ENCODE measurements around the gene FAM193A. TPM values are rescaled to one million over a fixed set of nuclear protein-coding genes. Genes with fewer than 3 reads are reported as not detected.

Gene FAM193A
- total RNA-seq, 1 donor from 2014 or later: 56.1 TPM

- H3K36me3 Mint-ChIP-seq (ENCODE audit: unreplicated experiment): peaks cover 5% of the 10 kb centered on the region
- TF ChIP-seq CTCF (IDR thresholded peaks at IDR 0.05; ENCODE audit: partially characterized antibody, unreplicated experiment): no peak
- H3K4me1 Mint-ChIP-seq (ENCODE audit: low read depth, unreplicated experiment): peaks cover 6% of the 10 kb centered on the region
- no peak overlapping the region for H3K4me3 Mint-ChIP-seq (ENCODE audit: unreplicated experiment)
- H3K27me3 Mint-ChIP-seq (ENCODE audit: unreplicated experiment): peaks cover 5% of the 10 kb centered on the region
- H3K27ac Mint-ChIP-seq (ENCODE audit: unreplicated experiment): no peak overlapping the region
- no peak for DNase-seq
- peaks cover 7% of the 10 kb centered on the region for H3K9me3 Mint-ChIP-seq (ENCODE audit: unreplicated experiment)
Measured at GRCh38 chr4:2728806-2729532, 192.5 kb downstream of the FAM193A start.

- no peak for TF ChIP-seq CTCF (IDR thresholded peaks at IDR 0.05; ENCODE audit: partially characterized antibody, unreplicated experiment)
- no peak overlapping the region for H3K27ac Mint-ChIP-seq (ENCODE audit: unreplicated experiment)
- H3K4me1 Mint-ChIP-seq (ENCODE audit: low read depth, unreplicated experiment): peaks cover 6% of the 10 kb centered on the region
- no peak overlapping the region for H3K4me3 Mint-ChIP-seq (ENCODE audit: unreplicated experiment)
- peaks cover 5% of the 10 kb centered on the region for H3K36me3 Mint-ChIP-seq (ENCODE audit: unreplicated experiment)
- no peak for DNase-seq
- peaks cover 7% of the 10 kb centered on the region for H3K9me3 Mint-ChIP-seq (ENCODE audit: unreplicated experiment)
- H3K27me3 Mint-ChIP-seq (ENCODE audit: unreplicated experiment): peaks cover 4% of the 10 kb centered on the region
Measured at GRCh38 chr4:2729533-2729875, 193.1 kb downstream of the FAM193A start.

- Mint-ChIP-seq H3K4me3 (ENCODE audit: unreplicated experiment) (no peak overlapping the region), H3K9me3 (ENCODE audit: unreplicated experiment) (peaks cover 14% of the 10 kb centered on the region), H3K4me1 (ENCODE audit: low read depth, unreplicated experiment) (peaks cover 6% of the 10 kb centered on the region), H3K27ac (ENCODE audit: unreplicated experiment) (peak overlapping the region; percentile 56), H3K27me3 (ENCODE audit: unreplicated experiment) (peaks cover 6% of the 10 kb centered on the region), H3K36me3 (ENCODE audit: unreplicated experiment) (peaks cover 20% of the 10 kb centered on the region)
- no peak for TF ChIP-seq CTCF (IDR thresholded peaks at IDR 0.05; ENCODE audit: partially characterized antibody, unreplicated experiment)
- no peak for DNase-seq
Measured at GRCh38 chr4:2731907-2732317, 195.5 kb downstream of the FAM193A start.

GRCh38 chr4:2732526-2732925 is 196.1 kb downstream of the FAM193A start:
- no peak for TF ChIP-seq CTCF (IDR thresholded peaks at IDR 0.05; ENCODE audit: partially characterized antibody, unreplicated experiment)
- no peak for DNase-seq
- peaks cover 5% of the 10 kb centered on the region for H3K4me1 Mint-ChIP-seq (ENCODE audit: low read depth, unreplicated experiment)
- H3K27me3 Mint-ChIP-seq (ENCODE audit: unreplicated experiment): peaks cover 6% of the 10 kb centered on the region
- no peak overlapping the region for H3K4me3 Mint-ChIP-seq (ENCODE audit: unreplicated experiment)
- H3K9me3 Mint-ChIP-seq (ENCODE audit: unreplicated experiment): peaks cover 14% of the 10 kb centered on the region
- H3K27ac Mint-ChIP-seq (ENCODE audit: unreplicated experiment): peak overlapping the region; percentile 62
- peaks cover 20% of the 10 kb centered on the region for H3K36me3 Mint-ChIP-seq (ENCODE audit: unreplicated experiment)

- TF ChIP-seq CTCF (IDR thresholded peaks at IDR 0.05; ENCODE audit: partially characterized antibody, unreplicated experiment): no peak
- Mint-ChIP-seq H3K9me3 (ENCODE audit: unreplicated experiment) (peaks cover 15% of the 10 kb centered on the region), H3K27ac (ENCODE audit: unreplicated experiment) (peak overlapping the region; percentile 62), H3K27me3 (ENCODE audit: unreplicated experiment) (peaks cover 6% of the 10 kb centered on the region), H3K4me3 (ENCODE audit: unreplicated experiment) (no peak overlapping the region), H3K4me1 (ENCODE audit: low read depth, unreplicated experiment) (peaks cover 2% of the 10 kb centered on the region), H3K36me3 (ENCODE audit: unreplicated experiment) (peaks cover 20% of the 10 kb centered on the region)
- no peak for DNase-seq
Measured at GRCh38 chr4:2733001-2733843, 196.8 kb downstream of the FAM193A start.
